ENCODE data around the gene BRPF1. TPM values are rescaled to one million over a fixed set of nuclear protein-coding genes. Genes with fewer than 3 reads are reported as not detected.
A peak's percentile ranks its signal among the peaks of the same experiment; 100 is the strongest.

Gene BRPF1
- total RNA-seq, 1 donor from 2014 or later, result 40.6 TPM

GRCh38 chr3:9791790-9792404, 60.4 kb downstream of the BRPF1 start:
- Mint-ChIP-seq H3K36me3 (ENCODE audit: low read depth, unreplicated experiment) (peaks cover 29% of the 10 kb centered on the region), H3K4me1 (ENCODE audit: unreplicated experiment) (peaks cover 20% of the 10 kb centered on the region)

GRCh38 chr3:9792405-9793160, 61.0 kb downstream of the BRPF1 start, which contains the start of the genes ARPC4 and TADA3:
Gene ARPC4 (plus strand): TSS chr3:9793082. CDS start chr3:9793122, 40 bp downstream.
Gene TADA3 (minus strand): TSS chr3:9792473. CDS start chr3:9791466, 1,007 bp downstream.
- TF ChIP-seq CTCF (IDR thresholded peaks at IDR 0.05; ENCODE audit: unreplicated experiment), result no peak
- H3K27me3 Mint-ChIP-seq (ENCODE audit: unreplicated experiment), result peaks cover 16% of the 10 kb centered on the region
- H3K27ac Mint-ChIP-seq (ENCODE audit: unreplicated experiment), result peak within 1 kb of the TSS; percentile 99
- no peaks in the 10 kb centered on the region for H3K9me3 Mint-ChIP-seq (ENCODE audit: unreplicated experiment)
- peaks cover 31% of the 10 kb centered on the region for H3K36me3 Mint-ChIP-seq (ENCODE audit: low read depth, unreplicated experiment)
- H3K4me3 Mint-ChIP-seq (ENCODE audit: unreplicated experiment), result peak within 1 kb of the TSS; percentile 97
- H3K4me1 Mint-ChIP-seq (ENCODE audit: unreplicated experiment), result peaks cover 20% of the 10 kb centered on the region
- DNase-seq (ENCODE audit: low spot score), result peak; percentile 87

More at GRCh38 chr3:9791790-9792404, 60.4 kb downstream of the BRPF1 start:
- no peaks in the 10 kb centered on the region for H3K9me3 Mint-ChIP-seq (ENCODE audit: unreplicated experiment)
- DNase-seq (ENCODE audit: low spot score), result no peak
- H3K27me3 Mint-ChIP-seq (ENCODE audit: unreplicated experiment), result peaks cover 16% of the 10 kb centered on the region
- no peak for TF ChIP-seq CTCF (IDR thresholded peaks at IDR 0.05; ENCODE audit: unreplicated experiment)
- H3K4me3 Mint-ChIP-seq (ENCODE audit: unreplicated experiment), result peak overlapping the region; percentile 85
- H3K27ac Mint-ChIP-seq (ENCODE audit: unreplicated experiment), result peak overlapping the region; percentile 99

GRCh38 chr3:9793161-9793781, 61.7 kb downstream of the BRPF1 start:
- Mint-ChIP-seq H3K27ac (ENCODE audit: unreplicated experiment) (peak overlapping the region; percentile 99), H3K4me3 (ENCODE audit: unreplicated experiment) (peak overlapping the region; percentile 97), H3K9me3 (ENCODE audit: unreplicated experiment) (no peaks in the 10 kb centered on the region), H3K4me1 (ENCODE audit: unreplicated experiment) (peaks cover 20% of the 10 kb centered on the region), H3K36me3 (ENCODE audit: low read depth, unreplicated experiment) (peaks cover 27% of the 10 kb centered on the region), H3K27me3 (ENCODE audit: unreplicated experiment) (peaks cover 16% of the 10 kb centered on the region)
- DNase-seq (ENCODE audit: low spot score), result peak; percentile 17
- TF ChIP-seq CTCF (IDR thresholded peaks at IDR 0.05; ENCODE audit: unreplicated experiment), result no peak

GRCh38 chr3:9794400-9794799, 62.9 kb downstream of the BRPF1 start:
- Mint-ChIP-seq H3K9me3 (ENCODE audit: unreplicated experiment) (no peaks in the 10 kb centered on the region), H3K4me3 (ENCODE audit: unreplicated experiment) (peak overlapping the region; percentile 85), H3K27ac (ENCODE audit: unreplicated experiment) (peak overlapping the region; percentile 88), H3K36me3 (ENCODE audit: low read depth, unreplicated experiment) (peaks cover 22% of the 10 kb centered on the region), H3K4me1 (ENCODE audit: unreplicated experiment) (peaks cover 20% of the 10 kb centered on the region), H3K27me3 (ENCODE audit: unreplicated experiment) (peaks cover 16% of the 10 kb centered on the region)
- no peak for TF ChIP-seq CTCF (IDR thresholded peaks at IDR 0.05; ENCODE audit: unreplicated experiment)
- no peak for DNase-seq (ENCODE audit: low spot score)
